Measurements from ENCODE around the gene IFT81. TPM values are rescaled to one million over a fixed set of nuclear protein-coding genes. Genes with fewer than 3 reads are reported as not detected.
A peak's percentile ranks its signal among the peaks of the same experiment; 100 is the strongest.

Gene IFT81
- polyA plus RNA-seq, 2 of the 4 experiments (the other 2 are of a cell fraction), result 40.7 to 73.4 TPM

DNA sequence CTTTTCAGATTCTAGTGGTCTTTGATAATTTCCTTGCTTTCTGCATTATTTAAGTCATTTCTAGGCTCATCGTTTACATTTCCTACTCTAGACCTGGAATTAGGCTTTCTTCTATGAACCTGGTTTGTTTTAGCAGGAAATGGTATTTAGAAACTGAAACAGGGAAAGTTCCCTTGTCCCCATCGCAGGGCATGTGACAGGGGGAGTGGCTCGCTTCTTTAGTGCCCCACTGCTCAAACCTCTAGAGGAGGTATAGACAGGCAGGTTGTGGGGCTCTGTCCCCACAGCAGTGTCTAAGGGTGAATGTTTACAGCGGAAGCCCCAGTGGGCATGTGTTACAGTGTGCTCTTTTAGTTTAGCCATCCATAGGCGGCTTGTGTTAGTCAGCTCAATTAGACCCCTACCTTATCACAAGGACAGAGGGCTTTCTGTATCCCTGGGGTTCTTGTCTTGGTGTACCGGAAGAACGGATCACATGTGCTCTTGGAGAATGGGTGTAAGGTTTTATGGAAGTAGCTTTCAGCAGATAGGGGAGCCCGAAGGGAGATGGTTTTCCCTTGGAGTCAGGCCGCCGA, 25.0 kb downstream of the IFT81 start:
- ATAC-seq, result peak in 1 of 2 experiments; percentile 49; a peak in 3 of 6 replicates
- ChIA-PET POLR2A (no interaction called here), CTCF (no interaction called here)
- TF ChIP-seq RARB (CRISPR knock-in tag; IDR thresholded peaks at IDR 0.05) (no peak), JUN (IDR thresholded peaks at IDR 0.05) (no peak), NFE2L2 (conservative IDR thresholded peaks at IDR 0.05; ENCODE audit: low read length) (no peak), CEBPB (IDR thresholded peaks at IDR 0.05) (no peak), RAD21 (conservative IDR thresholded peaks at IDR 0.05 in 1 of 2, IDR thresholded peaks at IDR 0.05 in 1 of 2) (no peak), NPAS2 (CRISPR knock-in tag; IDR thresholded peaks at IDR 0.05; ENCODE audit: borderline replicate concordance) (no peak)
- TF ChIP-seq, protein P1, sequence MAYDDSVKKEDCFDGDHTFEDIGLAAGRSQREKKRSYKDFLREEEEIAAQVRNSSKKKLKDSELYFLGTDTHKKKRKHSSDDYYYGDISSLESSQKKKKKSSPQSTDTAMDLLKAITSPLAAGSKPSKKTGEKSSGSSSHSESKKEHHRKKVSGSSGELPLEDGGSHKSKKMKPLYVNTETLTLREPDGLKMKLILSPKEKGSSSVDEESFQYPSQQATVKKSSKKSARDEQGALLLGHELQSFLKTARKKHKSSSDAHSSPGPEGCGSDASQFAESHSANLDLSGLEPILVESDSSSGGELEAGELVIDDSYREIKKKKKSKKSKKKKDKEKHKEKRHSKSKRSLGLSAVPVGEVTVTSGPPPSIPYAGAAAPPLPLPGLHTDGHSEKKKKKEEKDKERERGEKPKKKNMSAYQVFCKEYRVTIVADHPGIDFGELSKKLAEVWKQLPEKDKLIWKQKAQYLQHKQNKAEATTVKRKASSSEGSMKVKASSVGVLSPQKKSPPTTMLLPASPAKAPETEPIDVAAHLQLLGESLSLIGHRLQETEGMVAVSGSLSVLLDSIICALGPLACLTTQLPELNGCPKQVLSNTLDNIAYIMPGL (CRISPR knock-in tag; IDR thresholded peaks at IDR 0.05; ENCODE audit: borderline replicate concordance), result no peak
- TF ChIP-seq, protein P2, sequence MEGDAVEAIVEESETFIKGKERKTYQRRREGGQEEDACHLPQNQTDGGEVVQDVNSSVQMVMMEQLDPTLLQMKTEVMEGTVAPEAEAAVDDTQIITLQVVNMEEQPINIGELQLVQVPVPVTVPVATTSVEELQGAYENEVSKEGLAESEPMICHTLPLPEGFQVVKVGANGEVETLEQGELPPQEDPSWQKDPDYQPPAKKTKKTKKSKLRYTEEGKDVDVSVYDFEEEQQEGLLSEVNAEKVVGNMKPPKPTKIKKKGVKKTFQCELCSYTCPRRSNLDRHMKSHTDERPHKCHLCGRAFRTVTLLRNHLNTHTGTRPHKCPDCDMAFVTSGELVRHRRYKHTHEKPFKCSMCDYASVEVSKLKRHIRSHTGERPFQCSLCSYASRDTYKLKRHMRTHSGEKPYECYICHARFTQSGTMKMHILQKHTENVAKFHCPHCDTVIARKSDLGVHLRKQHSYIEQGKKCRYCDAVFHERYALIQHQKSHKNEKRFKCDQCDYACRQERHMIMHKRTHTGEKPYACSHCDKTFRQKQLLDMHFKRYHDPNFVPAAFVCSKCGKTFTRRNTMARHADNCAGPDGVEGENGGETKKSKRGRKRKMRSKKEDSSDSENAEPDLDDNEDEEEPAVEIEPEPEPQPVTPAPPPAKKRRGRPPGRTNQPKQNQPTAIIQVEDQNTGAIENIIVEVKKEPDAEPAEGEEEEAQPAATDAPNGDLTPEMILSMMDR (IDR thresholded peaks at IDR 0.05), result no peak
- TF ChIP-seq, protein P3, sequence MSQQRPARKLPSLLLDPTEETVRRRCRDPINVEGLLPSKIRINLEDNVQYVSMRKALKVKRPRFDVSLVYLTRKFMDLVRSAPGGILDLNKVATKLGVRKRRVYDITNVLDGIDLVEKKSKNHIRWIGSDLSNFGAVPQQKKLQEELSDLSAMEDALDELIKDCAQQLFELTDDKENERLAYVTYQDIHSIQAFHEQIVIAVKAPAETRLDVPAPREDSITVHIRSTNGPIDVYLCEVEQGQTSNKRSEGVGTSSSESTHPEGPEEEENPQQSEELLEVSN (IDR thresholded peaks at IDR 0.05; ENCODE audit: borderline replicate concordance, low read depth), result no peak
- WGBS (ENCODE audit: missing lambda C conversion rate), result 91% methylated on average over 10 of the region's 10 CpGs
- no peak for DNase-seq (ENCODE audit: low read depth in 1 of 2, low spot score in 1 of 2)
- no peak for FAIRE-seq
- no peaks in the 10 kb centered on the region for H3K9me3 ChIP-seq
- H3K4me1 ChIP-seq, result no peaks in the 10 kb centered on the region
- H3K27ac ChIP-seq, result no peak overlapping the region
- no peak overlapping the region for H3K4me3 ChIP-seq
- H3K4me2 ChIP-seq, result no peak overlapping the region

DNA sequence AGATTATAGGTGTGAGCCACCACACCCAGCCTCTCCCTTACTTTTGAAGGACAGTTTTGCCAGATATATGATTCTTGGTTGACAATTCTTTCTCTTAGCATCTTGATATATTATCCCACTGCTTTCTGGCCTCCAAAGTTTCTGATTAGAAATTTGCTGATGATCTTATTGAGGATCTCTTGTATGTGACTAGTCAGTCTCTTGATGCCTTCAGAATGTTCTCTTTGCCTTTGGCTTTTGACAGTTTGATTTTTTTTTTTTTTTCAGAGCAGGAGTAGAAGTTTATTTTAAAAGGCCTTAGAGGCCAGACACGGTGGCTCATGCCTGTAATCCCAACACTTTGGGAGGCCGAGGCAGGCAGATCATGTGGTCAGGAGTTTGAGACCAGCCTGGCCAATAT, 32.6 kb downstream of the IFT81 start:
- no peak for DNase-seq (ENCODE audit: low read depth in 1 of 2, low spot score in 1 of 2)
- 100% methylated on average over 2 of the region's 2 CpGs for WGBS (ENCODE audit: missing lambda C conversion rate)
- FAIRE-seq, result no peak
- Histone ChIP-seq H3K4me2 (no peak overlapping the region), H3K4me1 (no peaks in the 10 kb centered on the region), H3K9me3 (peaks cover 24% of the 10 kb centered on the region), H3K27ac (no peak overlapping the region), H3K4me3 (no peak overlapping the region)
- CTCF ChIA-PET, result no interaction called here
- no peak for TF ChIP-seq MAFK (IDR thresholded peaks at IDR 0.05; ENCODE audit: partially characterized antibody)
- no peak for TF ChIP-seq MYC (IDR thresholded peaks at IDR 0.05; ENCODE audit: borderline replicate concordance, low read length)
- TF ChIP-seq RCOR1 (IDR thresholded peaks at IDR 0.05; ENCODE audit: low read depth, low read length), result no peak
- no peak for TF ChIP-seq CHD2 (IDR thresholded peaks at IDR 0.05; ENCODE audit: low read length, partially characterized antibody)
- no peak for TF ChIP-seq HOXB13 (CRISPR knock-in tag; IDR thresholded peaks at IDR 0.05; ENCODE audit: low read depth)
- TF ChIP-seq, protein P4, sequence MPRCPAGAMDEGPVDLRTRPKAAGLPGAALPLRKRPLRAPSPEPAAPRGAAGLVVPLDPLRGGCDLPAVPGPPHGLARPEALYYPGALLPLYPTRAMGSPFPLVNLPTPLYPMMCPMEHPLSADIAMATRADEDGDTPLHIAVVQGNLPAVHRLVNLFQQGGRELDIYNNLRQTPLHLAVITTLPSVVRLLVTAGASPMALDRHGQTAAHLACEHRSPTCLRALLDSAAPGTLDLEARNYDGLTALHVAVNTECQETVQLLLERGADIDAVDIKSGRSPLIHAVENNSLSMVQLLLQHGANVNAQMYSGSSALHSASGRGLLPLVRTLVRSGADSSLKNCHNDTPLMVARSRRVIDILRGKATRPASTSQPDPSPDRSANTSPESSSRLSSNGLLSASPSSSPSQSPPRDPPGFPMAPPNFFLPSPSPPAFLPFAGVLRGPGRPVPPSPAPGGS (IDR thresholded peaks at IDR 0.05), result no peak
- TF ChIP-seq, protein P3 (IDR thresholded peaks at IDR 0.05; ENCODE audit: borderline replicate concordance, low read depth), result no peak
- no peak for TF ChIP-seq FOSB (CRISPR knock-in tag; IDR thresholded peaks at IDR 0.05)
- no peak for TF ChIP-seq PHF8 (IDR thresholded peaks at IDR 0.05; ENCODE audit: borderline replicate concordance, low read depth)
- TF ChIP-seq EHF (CRISPR knock-in tag; IDR thresholded peaks at IDR 0.05), result no peak
- TF ChIP-seq SREBF2 (IDR thresholded peaks at IDR 0.05), result no peak
- TF ChIP-seq, protein P5, sequence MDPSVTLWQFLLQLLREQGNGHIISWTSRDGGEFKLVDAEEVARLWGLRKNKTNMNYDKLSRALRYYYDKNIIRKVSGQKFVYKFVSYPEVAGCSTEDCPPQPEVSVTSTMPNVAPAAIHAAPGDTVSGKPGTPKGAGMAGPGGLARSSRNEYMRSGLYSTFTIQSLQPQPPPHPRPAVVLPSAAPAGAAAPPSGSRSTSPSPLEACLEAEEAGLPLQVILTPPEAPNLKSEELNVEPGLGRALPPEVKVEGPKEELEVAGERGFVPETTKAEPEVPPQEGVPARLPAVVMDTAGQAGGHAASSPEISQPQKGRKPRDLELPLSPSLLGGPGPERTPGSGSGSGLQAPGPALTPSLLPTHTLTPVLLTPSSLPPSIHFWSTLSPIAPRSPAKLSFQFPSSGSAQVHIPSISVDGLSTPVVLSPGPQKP (IDR thresholded peaks at IDR 0.05; ENCODE audit: low read depth, low read length), result no peak
- TF ChIP-seq EHMT2 (IDR thresholded peaks at IDR 0.05; ENCODE audit: low read depth), result no peak
- TF ChIP-seq HOXB5 (CRISPR knock-in tag; IDR thresholded peaks at IDR 0.05), result no peak
- no peak for TF ChIP-seq TP53 (CRISPR knock-in tag; IDR thresholded peaks at IDR 0.05)
- POLR2A ChIA-PET, result no interaction called here
- ATAC-seq, result no peak
